ENCODE measurements around the gene MED16.

DNA sequence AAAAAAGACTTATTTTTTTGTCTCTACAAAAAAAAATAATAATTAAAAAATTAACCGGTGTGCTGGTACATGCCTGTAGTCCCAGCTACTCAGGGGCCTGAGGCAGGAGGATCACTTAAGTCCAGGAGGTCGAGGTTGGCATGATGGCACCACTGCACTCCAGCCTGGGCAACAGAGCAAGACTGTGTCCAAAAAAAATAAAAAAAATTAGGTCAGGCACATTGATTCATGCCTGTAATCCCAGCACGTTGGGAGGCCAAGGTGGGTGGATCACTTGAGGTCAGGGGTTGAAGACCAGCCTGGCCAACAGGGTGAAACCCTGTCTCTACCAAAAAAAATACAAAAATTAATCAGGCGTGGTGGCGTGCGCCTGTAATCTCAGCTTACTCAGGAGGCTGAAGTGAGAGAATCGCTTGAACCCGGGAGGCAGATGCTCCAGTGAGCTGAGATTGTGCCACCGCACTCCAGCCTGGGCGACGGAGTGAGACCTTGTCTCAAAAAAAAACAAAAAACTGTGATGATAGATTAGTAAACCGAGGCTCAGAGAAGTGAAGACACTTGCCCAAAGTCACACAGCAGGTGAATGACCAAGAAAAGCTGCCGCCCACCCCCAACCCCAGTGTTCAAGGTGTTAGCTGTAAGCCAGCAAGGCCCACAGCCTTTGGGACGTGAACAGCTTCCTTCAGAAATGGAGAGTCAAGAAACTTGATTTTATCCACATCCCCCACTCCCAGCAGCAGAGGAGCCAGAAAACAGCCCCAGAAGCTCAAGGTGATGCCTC lies 9.6 kb upstream of the MED16 start:
- TF ChIP-seq, protein P1, sequence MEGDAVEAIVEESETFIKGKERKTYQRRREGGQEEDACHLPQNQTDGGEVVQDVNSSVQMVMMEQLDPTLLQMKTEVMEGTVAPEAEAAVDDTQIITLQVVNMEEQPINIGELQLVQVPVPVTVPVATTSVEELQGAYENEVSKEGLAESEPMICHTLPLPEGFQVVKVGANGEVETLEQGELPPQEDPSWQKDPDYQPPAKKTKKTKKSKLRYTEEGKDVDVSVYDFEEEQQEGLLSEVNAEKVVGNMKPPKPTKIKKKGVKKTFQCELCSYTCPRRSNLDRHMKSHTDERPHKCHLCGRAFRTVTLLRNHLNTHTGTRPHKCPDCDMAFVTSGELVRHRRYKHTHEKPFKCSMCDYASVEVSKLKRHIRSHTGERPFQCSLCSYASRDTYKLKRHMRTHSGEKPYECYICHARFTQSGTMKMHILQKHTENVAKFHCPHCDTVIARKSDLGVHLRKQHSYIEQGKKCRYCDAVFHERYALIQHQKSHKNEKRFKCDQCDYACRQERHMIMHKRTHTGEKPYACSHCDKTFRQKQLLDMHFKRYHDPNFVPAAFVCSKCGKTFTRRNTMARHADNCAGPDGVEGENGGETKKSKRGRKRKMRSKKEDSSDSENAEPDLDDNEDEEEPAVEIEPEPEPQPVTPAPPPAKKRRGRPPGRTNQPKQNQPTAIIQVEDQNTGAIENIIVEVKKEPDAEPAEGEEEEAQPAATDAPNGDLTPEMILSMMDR (IDR thresholded peaks at IDR 0.05; ENCODE audit: low read length) = no peak
- TF ChIP-seq EZH2 (IDR thresholded peaks at IDR 0.05; ENCODE audit: borderline replicate concordance, low read length) = no peak
